ENCODE data around the gene CBLL2. TPM values are rescaled to one million over a fixed set of nuclear protein-coding genes. Genes with fewer than 3 reads are reported as not detected.

CBLL2 gene
- total RNA-seq, 4 donors from 2014 or later: not detected

GRCh38 chrX:22314211-22314610 is 41.5 kb downstream of the CBLL2 start:
- no peak overlapping the region for H3K4me3 ChIP-seq
- no peaks in the 10 kb centered on the region for H3K9me3 ChIP-seq
- 63% methylated on average over 5 of the region's 5 CpGs for WGBS
- DNase-seq (ENCODE audit: low spot score in 2 of 2): no peak
- H3K36me3 ChIP-seq: no peaks in the 10 kb centered on the region
- H3K27me3 ChIP-seq: no peaks in the 10 kb centered on the region
- H3K4me1 ChIP-seq: no peaks in the 10 kb centered on the region
- TF ChIP-seq EP300 (IDR thresholded peaks at IDR 0.05) (no peak), POLR2A (IDR thresholded peaks at IDR 0.05) (no peak), CTCF (IDR thresholded peaks at IDR 0.05) (no peak), POLR2AphosphoS5 (IDR thresholded peaks at IDR 0.05) (no peak)
- H3K27ac ChIP-seq: no peak overlapping the region

- 35% methylated on average over 2 of the region's 2 CpGs for WGBS
- no peak for TF ChIP-seq EP300 (IDR thresholded peaks at IDR 0.05)
- no peak for TF ChIP-seq POLR2AphosphoS5 (IDR thresholded peaks at IDR 0.05)
- TF ChIP-seq POLR2A (IDR thresholded peaks at IDR 0.05): no peak
- TF ChIP-seq CTCF (IDR thresholded peaks at IDR 0.05): no peak
- Histone ChIP-seq H3K4me1 (no peaks in the 10 kb centered on the region), H3K4me3 (no peak overlapping the region), H3K36me3 (no peaks in the 10 kb centered on the region), H3K27me3 (no peaks in the 10 kb centered on the region), H3K9me3 (no peaks in the 10 kb centered on the region), H3K27ac (no peak overlapping the region)
- no peak for DNase-seq (ENCODE audit: low spot score in 2 of 2)
Observed at GRCh38 chrX:22314692-22315091, 42.0 kb downstream of the CBLL2 start.

- H3K4me3 ChIP-seq: no peak overlapping the region
- TF ChIP-seq POLR2AphosphoS5 (IDR thresholded peaks at IDR 0.05) (no peak), CTCF (IDR thresholded peaks at IDR 0.05) (no peak), EP300 (IDR thresholded peaks at IDR 0.05) (no peak)
- WGBS: 68% methylated on average over 3 of the region's 3 CpGs
- no peaks in the 10 kb centered on the region for H3K4me1 ChIP-seq
- H3K27ac ChIP-seq: no peak overlapping the region
- H3K9me3 ChIP-seq: no peaks in the 10 kb centered on the region
- H3K27me3 ChIP-seq: no peaks in the 10 kb centered on the region
- H3K36me3 ChIP-seq: no peaks in the 10 kb centered on the region
- DNase-seq (ENCODE audit: low spot score in 2 of 2): no peak
Observed at GRCh38 chrX:22315151-22315550, 42.4 kb downstream of the CBLL2 start.

- TF ChIP-seq POLR2AphosphoS5 (IDR thresholded peaks at IDR 0.05): no peak
- TF ChIP-seq POLR2A (IDR thresholded peaks at IDR 0.05): no peak
- no peak for TF ChIP-seq CTCF (IDR thresholded peaks at IDR 0.05)
- no peak for TF ChIP-seq EP300 (IDR thresholded peaks at IDR 0.05)
- DNase-seq (ENCODE audit: low spot score in 2 of 2): no peak
- 74% methylated on average over 12 of the region's 12 CpGs for WGBS
Observed at GRCh38 chrX:22320236-22320873, 47.6 kb downstream of the CBLL2 start.

GRCh38 chrX:22323541-22323940 is 50.8 kb downstream of the CBLL2 start:
- Histone ChIP-seq H3K9me3 (no peaks in the 10 kb centered on the region), H3K4me3 (no peak overlapping the region), H3K4me1 (no peaks in the 10 kb centered on the region), H3K27me3 (no peaks in the 10 kb centered on the region), H3K27ac (no peak overlapping the region), H3K36me3 (no peaks in the 10 kb centered on the region)
- WGBS: 87% methylated on average over 5 of the region's 5 CpGs
- no peak for TF ChIP-seq EP300 (IDR thresholded peaks at IDR 0.05)
- TF ChIP-seq CTCF (IDR thresholded peaks at IDR 0.05): no peak
- TF ChIP-seq POLR2AphosphoS5 (IDR thresholded peaks at IDR 0.05): no peak
- no peak for TF ChIP-seq POLR2A (IDR thresholded peaks at IDR 0.05)
- DNase-seq (ENCODE audit: low spot score in 2 of 2): no peak

More at GRCh38 chrX:22320236-22320873, 47.6 kb downstream of the CBLL2 start:
- no peak overlapping the region for H3K27ac ChIP-seq
- no peaks in the 10 kb centered on the region for H3K9me3 ChIP-seq
- no peak overlapping the region for H3K4me3 ChIP-seq
- H3K27me3 ChIP-seq: no peaks in the 10 kb centered on the region
- no peaks in the 10 kb centered on the region for H3K4me1 ChIP-seq
- no peaks in the 10 kb centered on the region for H3K36me3 ChIP-seq

Other genes with a start within 250 kb of the CBLL2 start
- gene PHEX, start 240.6 kb upstream of the CBLL2 start, total RNA-seq: under 1 TPM in 3 of 4 donors, not detected in 1; 0.21 to 0.32 (median 0.30) TPM